ENCODE measurements around the gene KNTC1. TPM values are rescaled to one million over a fixed set of nuclear protein-coding genes. Genes with fewer than 3 reads are reported as not detected.

KNTC1 gene
- total and polyA plus RNA-seq, 2 of the 13 experiments (the other 11 are each of a cell fraction or from before 2014, with no cell fraction given): 45.1 to 57.6 TPM

DNA sequence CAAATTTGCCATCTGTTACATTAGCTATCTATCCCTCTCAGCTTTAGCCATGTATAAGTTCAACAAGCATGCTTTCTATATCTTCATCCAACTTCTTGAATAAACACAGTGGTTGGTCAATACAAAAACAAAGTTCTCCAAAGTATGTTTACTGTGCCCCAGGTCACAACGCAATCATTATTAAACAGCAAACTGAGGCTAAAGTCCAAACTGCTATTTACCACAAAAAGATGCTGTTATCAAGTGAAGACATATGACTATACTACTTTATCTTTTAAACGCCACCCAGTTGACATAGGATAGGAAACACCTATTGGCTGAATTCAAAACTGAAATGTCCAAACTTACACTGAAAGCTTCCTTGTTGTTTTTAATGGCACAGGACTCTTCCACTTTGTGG, 38.0 kb upstream of the KNTC1 start (continued):
- TF ChIP-seq, protein P1, sequence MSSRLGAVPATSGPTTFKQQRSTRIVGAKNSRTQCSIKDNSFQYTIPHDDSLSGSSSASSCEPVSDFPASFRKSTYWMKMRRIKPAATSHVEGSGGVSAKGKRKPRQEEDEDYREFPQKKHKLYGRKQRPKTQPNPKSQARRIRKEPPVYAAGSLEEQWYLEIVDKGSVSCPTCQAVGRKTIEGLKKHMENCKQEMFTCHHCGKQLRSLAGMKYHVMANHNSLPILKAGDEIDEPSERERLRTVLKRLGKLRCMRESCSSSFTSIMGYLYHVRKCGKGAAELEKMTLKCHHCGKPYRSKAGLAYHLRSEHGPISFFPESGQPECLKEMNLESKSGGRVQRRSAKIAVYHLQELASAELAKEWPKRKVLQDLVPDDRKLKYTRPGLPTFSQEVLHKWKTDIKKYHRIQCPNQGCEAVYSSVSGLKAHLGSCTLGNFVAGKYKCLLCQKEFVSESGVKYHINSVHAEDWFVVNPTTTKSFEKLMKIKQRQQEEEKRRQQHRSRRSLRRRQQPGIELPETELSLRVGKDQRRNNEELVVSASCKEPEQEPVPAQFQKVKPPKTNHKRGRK (CRISPR knock-in tag; IDR thresholded peaks at IDR 0.05): no peak
- TF ChIP-seq ZFAT (CRISPR knock-in tag; conservative IDR thresholded peaks at IDR 0.05) (no peak), KLF15 (CRISPR knock-in tag; IDR thresholded peaks at IDR 0.05; ENCODE audit: borderline replicate concordance) (no peak), ZBTB20 (CRISPR knock-in tag; IDR thresholded peaks at IDR 0.05; ENCODE audit: borderline replicate concordance, low read depth) (peak; percentile 72; the same call in 1 of the 2 replicates), NR2C2 (CRISPR knock-in tag; IDR thresholded peaks at IDR 0.05; ENCODE audit: borderline replicate concordance) (peak; percentile 61; the same call in 1 of the 2 replicates), GATA4 (IDR thresholded peaks at IDR 0.05; ENCODE audit: borderline replicate concordance, low read depth) (peak; percentile 62; the same call in 1 of the 2 replicates), ESRRA (CRISPR knock-in tag; IDR thresholded peaks at IDR 0.05; ENCODE audit: low read depth) (peak; percentile 44; the same call in 1 of the 2 replicates), HNF4A (CRISPR knock-in tag; IDR thresholded peaks at IDR 0.05) (peak; percentile 97), KDM5A (IDR thresholded peaks at IDR 0.05; ENCODE audit: borderline replicate concordance, low read length) (no peak), RCOR2 (CRISPR knock-in tag; IDR thresholded peaks at IDR 0.05) (peak; percentile 82; the same call in 1 of the 2 replicates), PITX1 (CRISPR knock-in tag; IDR thresholded peaks at IDR 0.05) (no peak; the same call in 1 of the 2 replicates), MXI1 (IDR thresholded peaks at IDR 0.05; ENCODE audit: borderline replicate concordance, low read depth, low read length) (peak; percentile 44; the same call in 1 of the 3 replicates), RBFOX2 (IDR thresholded peaks at IDR 0.05; ENCODE audit: low read depth, low read length) (no peak)
- TF ChIP-seq, protein P2, sequence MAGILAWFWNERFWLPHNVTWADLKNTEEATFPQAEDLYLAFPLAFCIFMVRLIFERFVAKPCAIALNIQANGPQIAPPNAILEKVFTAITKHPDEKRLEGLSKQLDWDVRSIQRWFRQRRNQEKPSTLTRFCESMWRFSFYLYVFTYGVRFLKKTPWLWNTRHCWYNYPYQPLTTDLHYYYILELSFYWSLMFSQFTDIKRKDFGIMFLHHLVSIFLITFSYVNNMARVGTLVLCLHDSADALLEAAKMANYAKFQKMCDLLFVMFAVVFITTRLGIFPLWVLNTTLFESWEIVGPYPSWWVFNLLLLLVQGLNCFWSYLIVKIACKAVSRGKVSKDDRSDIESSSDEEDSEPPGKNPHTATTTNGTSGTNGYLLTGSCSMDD (CRISPR knock-in tag; IDR thresholded peaks at IDR 0.05): no peak
- TF ChIP-seq, protein P3, sequence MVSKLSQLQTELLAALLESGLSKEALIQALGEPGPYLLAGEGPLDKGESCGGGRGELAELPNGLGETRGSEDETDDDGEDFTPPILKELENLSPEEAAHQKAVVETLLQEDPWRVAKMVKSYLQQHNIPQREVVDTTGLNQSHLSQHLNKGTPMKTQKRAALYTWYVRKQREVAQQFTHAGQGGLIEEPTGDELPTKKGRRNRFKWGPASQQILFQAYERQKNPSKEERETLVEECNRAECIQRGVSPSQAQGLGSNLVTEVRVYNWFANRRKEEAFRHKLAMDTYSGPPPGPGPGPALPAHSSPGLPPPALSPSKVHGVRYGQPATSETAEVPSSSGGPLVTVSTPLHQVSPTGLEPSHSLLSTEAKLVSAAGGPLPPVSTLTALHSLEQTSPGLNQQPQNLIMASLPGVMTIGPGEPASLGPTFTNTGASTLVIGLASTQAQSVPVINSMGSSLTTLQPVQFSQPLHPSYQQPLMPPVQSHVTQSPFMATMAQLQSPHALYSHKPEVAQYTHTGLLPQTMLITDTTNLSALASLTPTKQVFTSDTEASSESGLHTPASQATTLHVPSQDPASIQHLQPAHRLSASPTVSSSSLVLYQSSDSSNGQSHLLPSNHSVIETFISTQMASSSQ (IDR thresholded peaks at IDR 0.05; ENCODE audit: low read depth): peak; percentile 59; the same call in 1 of the 2 replicates
- TF ChIP-seq, protein P3 (CRISPR knock-in tag; IDR thresholded peaks at IDR 0.05; ENCODE audit: borderline replicate concordance): 0 out of 2 replicates have a peak, but pooled peaks have one; percentile 18
- TF ChIP-seq, protein P4, sequence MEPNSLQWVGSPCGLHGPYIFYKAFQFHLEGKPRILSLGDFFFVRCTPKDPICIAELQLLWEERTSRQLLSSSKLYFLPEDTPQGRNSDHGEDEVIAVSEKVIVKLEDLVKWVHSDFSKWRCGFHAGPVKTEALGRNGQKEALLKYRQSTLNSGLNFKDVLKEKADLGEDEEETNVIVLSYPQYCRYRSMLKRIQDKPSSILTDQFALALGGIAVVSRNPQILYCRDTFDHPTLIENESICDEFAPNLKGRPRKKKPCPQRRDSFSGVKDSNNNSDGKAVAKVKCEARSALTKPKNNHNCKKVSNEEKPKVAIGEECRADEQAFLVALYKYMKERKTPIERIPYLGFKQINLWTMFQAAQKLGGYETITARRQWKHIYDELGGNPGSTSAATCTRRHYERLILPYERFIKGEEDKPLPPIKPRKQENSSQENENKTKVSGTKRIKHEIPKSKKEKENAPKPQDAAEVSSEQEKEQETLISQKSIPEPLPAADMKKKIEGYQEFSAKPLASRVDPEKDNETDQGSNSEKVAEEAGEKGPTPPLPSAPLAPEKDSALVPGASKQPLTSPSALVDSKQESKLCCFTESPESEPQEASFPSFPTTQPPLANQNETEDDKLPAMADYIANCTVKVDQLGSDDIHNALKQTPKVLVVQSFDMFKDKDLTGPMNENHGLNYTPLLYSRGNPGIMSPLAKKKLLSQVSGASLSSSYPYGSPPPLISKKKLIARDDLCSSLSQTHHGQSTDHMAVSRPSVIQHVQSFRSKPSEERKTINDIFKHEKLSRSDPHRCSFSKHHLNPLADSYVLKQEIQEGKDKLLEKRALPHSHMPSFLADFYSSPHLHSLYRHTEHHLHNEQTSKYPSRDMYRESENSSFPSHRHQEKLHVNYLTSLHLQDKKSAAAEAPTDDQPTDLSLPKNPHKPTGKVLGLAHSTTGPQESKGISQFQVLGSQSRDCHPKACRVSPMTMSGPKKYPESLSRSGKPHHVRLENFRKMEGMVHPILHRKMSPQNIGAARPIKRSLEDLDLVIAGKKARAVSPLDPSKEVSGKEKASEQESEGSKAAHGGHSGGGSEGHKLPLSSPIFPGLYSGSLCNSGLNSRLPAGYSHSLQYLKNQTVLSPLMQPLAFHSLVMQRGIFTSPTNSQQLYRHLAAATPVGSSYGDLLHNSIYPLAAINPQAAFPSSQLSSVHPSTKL (CRISPR knock-in tag; IDR thresholded peaks at IDR 0.05): peak; percentile 97
- TF ChIP-seq, protein P5, sequence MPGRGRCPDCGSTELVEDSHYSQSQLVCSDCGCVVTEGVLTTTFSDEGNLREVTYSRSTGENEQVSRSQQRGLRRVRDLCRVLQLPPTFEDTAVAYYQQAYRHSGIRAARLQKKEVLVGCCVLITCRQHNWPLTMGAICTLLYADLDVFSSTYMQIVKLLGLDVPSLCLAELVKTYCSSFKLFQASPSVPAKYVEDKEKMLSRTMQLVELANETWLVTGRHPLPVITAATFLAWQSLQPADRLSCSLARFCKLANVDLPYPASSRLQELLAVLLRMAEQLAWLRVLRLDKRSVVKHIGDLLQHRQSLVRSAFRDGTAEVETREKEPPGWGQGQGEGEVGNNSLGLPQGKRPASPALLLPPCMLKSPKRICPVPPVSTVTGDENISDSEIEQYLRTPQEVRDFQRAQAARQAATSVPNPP (CRISPR knock-in tag; IDR thresholded peaks at IDR 0.05): 0 out of 2 replicates have a peak, but pooled peaks have one; percentile 48

Data from HepG2 (cell line).